ENCODE results near the gene GOLGA8H.
"Not testable (repeated sequence)": the region's sequence is repeated elsewhere in the genome, so short reads cannot be mapped to it uniquely, and the experiment has no call there.

GOLGA8H gene, protein sequence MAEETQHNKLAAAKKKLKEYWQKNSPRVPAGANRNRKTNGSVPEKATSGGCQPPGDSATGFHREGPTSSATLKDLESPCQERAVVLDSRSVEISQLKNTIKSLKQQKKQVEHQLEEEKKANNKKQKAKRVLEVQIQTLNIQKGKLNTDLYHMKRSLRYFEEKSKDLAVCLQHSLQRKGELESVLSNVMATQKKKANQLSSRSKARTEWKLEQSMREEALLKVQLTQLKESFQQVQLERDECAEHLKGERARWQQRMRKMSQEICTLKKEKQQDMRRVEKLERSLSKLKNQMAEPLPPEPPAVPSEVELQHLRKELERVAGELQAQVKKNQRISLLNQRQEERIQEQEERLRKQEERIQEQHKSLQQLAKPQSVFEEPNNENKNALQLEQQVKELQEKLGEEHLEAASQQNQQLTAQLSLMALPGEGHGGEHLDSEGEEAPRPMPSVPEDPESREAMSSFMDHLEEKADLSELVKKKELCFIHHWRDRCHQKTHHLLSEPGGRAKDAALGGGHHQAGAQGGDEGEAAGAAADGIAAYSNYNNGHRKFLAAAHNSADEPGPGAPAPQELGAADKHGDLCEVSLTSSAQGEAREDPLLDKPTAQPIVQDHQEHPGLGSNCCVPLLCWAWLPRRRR

DNA sequence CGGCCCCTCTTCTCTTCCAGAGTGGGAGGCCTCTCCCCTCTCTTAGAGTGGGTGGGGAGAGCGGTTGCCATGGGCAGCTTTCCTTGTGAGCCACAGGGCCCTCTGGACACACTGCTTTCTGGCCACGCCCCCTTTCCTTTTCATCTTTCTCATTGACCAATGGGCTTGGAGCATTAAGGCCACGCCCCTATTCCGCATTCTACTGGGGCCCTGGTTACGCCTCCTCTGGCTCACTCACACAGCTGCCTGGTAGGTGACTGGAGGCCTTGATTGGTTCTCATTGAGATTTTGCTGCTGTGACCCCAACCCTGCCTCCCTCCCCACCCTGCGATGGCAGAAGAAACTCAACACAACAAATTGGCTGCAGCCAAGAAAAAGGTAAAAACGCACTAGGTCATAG lies at the start of gene GOLGA8H:
Gene GOLGA8H, plus strand, starts transcription at position 233 of the 400 bp plus-strand sequence. Its CDS starts 98 bp downstream, at position 331.
- DNase-seq (ENCODE audit: low read depth in 2 of 2), result not testable (repeated sequence)

- not testable (repeated sequence) for DNase-seq (ENCODE audit: low read depth in 2 of 2)
Observed at GRCh38 chr15:30566949-30567348, 36.9 kb upstream of the GOLGA8H start.

- not testable (repeated sequence) for DNase-seq (ENCODE audit: low read depth in 2 of 2)
Observed at GRCh38 chr15:30573012-30573491, 30.8 kb upstream of the GOLGA8H start.

- DNase-seq (ENCODE audit: low read depth in 2 of 2), result not testable (repeated sequence)
Observed at GRCh38 chr15:30579394-30579970, 24.3 kb upstream of the GOLGA8H start.

DNA sequence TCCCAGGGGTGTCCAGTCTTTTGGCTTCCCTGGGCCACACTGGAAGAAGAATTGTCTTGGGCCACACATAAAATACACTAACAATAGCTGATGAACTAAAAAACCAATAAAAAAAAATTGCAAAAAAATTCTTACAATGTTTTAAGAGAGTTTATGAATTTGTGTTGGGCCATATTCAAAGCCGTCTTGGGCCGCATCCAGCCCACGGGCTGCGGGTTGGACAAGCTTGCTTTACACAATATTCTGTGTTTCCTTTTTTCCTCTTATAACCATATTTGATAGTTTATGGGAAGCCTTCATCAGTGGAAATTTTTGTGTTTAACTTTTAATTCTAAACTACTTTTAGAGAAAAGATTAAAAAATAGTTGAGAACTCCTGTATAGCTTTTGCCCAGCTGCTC lies 23.1 kb upstream of the GOLGA8H start:
- not testable (repeated sequence) for DNase-seq (ENCODE audit: low read depth in 2 of 2)

GRCh38 chr15:30598953-30599352 lies 4.9 kb upstream of the GOLGA8H start:
- DNase-seq (ENCODE audit: low read depth in 2 of 2), result not testable (repeated sequence)

DNA sequence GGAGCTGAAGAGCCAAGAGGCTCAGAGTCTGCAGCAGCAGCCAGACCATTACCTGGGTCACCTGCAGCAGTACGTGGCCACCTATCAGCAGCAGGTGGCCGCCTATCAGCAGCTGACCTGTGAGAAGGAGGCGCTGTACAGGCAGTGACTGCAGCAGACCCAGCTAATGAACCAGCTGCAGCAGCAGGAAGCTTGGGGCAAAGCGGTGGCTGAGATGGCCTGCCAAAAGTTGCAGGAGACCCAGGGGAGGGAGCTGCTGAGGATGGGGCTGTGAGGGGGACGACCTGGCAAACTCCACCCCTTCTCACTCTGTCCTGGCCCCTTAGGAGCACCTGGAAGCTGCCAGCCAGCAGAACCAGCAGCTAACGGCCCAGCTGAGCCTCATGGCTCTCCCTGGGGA lies 8.4 kb downstream of the GOLGA8H start:
- DNase-seq (ENCODE audit: low read depth in 2 of 2), result not testable (repeated sequence)

- DNase-seq (ENCODE audit: low read depth in 2 of 2), result not testable (repeated sequence)
Observed at GRCh38 chr15:30621342-30621741, 17.5 kb downstream of the GOLGA8H start.

GRCh38 chr15:30625436-30626193 lies 21.8 kb downstream of the GOLGA8H start, which contains the start of gene ARHGAP11B:
ARHGAP11B (plus strand) TSS chr15:30626128.
- peak; percentile 91 to 93 for DNase-seq (ENCODE audit: low read depth in 2 of 2)

DNA sequence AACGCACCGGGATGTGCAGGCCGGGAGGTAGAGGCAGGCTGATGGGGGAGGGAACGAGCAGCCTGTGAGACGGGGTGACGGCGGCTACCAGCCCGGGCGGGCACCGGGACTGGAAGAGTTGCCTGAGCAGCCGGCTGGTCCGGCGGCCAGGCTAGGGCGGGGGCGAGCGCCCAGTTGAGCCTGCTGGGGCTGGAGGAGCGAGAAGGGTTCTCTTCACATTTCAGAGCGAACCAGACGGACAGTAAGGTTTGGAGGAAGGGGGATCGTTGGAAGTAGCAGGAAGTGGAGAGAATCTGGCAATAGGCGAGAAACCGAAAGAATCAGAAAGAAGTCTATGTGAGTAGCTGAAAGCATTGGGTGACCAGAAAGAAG lies 22.4 kb downstream of the GOLGA8H start:
- not testable (repeated sequence) for DNase-seq (ENCODE audit: low read depth in 2 of 2)

DNA sequence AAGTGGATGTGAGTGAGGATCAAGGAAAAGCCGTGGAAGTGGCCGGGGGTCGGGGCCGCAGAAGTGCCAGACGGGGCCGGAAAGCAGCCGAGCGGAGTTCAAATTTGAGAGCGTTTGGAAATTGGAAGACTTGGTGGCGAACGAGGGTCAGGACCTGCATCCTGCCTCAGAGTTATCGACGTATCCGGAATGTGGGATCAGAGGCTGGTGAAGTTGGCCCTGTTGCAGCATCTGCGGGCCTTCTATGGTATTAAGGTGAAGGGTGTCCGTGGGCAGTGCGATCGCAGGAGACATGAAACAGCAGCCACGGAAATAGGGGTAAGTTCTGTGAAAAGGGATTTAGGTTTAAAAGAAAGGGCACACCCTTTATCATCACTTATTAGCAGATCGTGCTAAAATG lies 22.8 kb downstream of the GOLGA8H start:
- not testable (repeated sequence) for DNase-seq (ENCODE audit: low read depth in 2 of 2)

DNA sequence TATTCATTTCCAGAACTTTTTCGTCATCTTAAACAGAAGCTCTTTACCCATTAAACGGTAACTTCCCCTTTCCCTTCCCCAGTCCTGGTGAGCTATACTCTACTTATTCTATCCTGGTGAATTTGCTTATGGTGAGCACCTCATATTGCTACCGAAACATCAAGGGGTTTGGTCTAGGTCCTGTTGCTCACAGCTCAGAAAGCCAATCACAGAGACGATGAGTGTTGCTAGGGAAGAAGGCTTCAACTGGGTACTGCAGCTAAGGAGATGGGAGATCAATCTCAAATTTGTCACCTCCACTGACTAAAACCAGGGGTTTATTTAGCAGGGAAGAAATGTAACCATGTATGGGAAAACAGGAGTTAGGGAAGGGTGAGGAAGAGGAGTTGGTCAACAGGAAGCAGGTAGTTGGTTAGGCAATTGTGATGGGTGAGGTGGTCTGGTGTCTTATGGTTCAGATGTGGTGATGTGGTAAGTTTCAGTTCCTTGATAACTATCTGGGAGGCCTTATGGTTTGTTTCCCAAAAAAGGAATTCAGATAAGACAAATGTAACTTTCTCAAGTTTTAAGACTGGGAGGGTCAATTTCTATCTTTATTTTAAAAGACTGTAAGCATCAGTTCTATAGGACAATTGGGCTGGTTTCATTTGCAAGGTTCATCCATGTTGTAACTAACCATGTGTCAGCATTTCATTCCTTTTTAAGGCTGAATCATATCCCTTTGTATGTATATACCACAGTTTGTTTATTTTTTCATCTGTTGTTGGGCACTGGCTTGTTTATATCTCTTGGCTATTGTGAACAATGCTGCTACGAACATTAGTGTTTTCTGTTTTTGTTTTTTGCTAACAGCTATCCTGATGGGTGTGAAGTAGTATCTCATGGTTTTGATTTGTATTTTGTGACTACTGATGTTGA lies 46.4 kb downstream of the GOLGA8H start:
- DNase-seq (ENCODE audit: low read depth in 2 of 2), result no peak

- DNase-seq (ENCODE audit: low read depth in 2 of 2), result not testable (repeated sequence)
Observed at GRCh38 chr15:30661154-30661553, 57.3 kb downstream of the GOLGA8H start.

Measured in stimulated activated CD8-positive, alpha-beta memory T cell treated with anti-CD3 and anti-CD28 coated beads, Interleukin-15, amount 100 ng/mL, for 48 hours (primary cell).